Activated naive CD8-positive, alpha-beta T cell (primary cell): ENCODE results near the gene TNMD.
"Not testable (repeated sequence)": the region's sequence is repeated elsewhere in the genome, so short reads cannot be mapped to it uniquely, and the experiment has no call there.

Experiments
- H3K27ac Mint-ChIP-seq: one replicate; pipeline ENCODE4 v1.8.0; 2021; ENCODE audit warnings: mixed read lengths
- H3K27me3 Mint-ChIP-seq: one replicate; pipeline ENCODE4 v1.8.0; 2021; ENCODE audit warnings: mixed read lengths
- H3K36me3 Mint-ChIP-seq: one replicate; pipeline ENCODE4 v1.8.0; 2021; ENCODE audit warnings: mixed read lengths
- H3K4me1 Mint-ChIP-seq: one replicate; pipeline ENCODE4 v1.8.0; 2021; ENCODE audit warnings: low read depth, mixed read lengths
- H3K4me3 Mint-ChIP-seq: one replicate; pipeline ENCODE4 v1.8.0; 2021; ENCODE audit warnings: mild to moderate bottlenecking, mixed read lengths
- H3K9me3 Mint-ChIP-seq: one replicate; pipeline ENCODE4 v1.8.0; 2021; ENCODE audit warnings: low read depth, mixed read lengths

Gene TNMD

GRCh38 chrX:100584611-100585010 is at the start of gene TNMD:
Gene TNMD, plus strand, starts transcription at chrX:100584936. Its CDS starts 83 bp downstream, at chrX:100585019.
- Mint-ChIP-seq H3K27ac (no peak within 1 kb of the TSS), H3K9me3 (no peaks in the 10 kb centered on the region), H3K36me3 (no peaks in the 10 kb centered on the region), H3K4me1 (no peaks in the 10 kb centered on the region), H3K4me3 (no peak within 1 kb of the TSS), H3K27me3 (no peaks in the 10 kb centered on the region)

GRCh38 chrX:100565534-100565933 is 19.2 kb upstream of the TNMD start:
- not testable (repeated sequence) for H3K4me1 Mint-ChIP-seq, H3K27ac Mint-ChIP-seq, H3K36me3 Mint-ChIP-seq, H3K4me3 Mint-ChIP-seq, H3K27me3 Mint-ChIP-seq, H3K9me3 Mint-ChIP-seq

- Mint-ChIP-seq H3K27me3 (no peaks in the 10 kb centered on the region), H3K4me1 (no peaks in the 10 kb centered on the region), H3K4me3 (no peak overlapping the region), H3K27ac (no peak overlapping the region), H3K36me3 (no peaks in the 10 kb centered on the region), H3K9me3 (no peaks in the 10 kb centered on the region)
These were observed 2.0 kb downstream of the TNMD start for GRCh38 chrX:100586747-100587146.

- no peaks in the 10 kb centered on the region for H3K36me3 Mint-ChIP-seq
- H3K4me1 Mint-ChIP-seq: no peaks in the 10 kb centered on the region
- no peak overlapping the region for H3K27ac Mint-ChIP-seq
- H3K9me3 Mint-ChIP-seq: no peaks in the 10 kb centered on the region
- no peak overlapping the region for H3K4me3 Mint-ChIP-seq
- no peaks in the 10 kb centered on the region for H3K27me3 Mint-ChIP-seq
These were observed 3.1 kb downstream of the TNMD start for GRCh38 chrX:100587861-100588260.

GRCh38 chrX:100591256-100592051 is 6.7 kb downstream of the TNMD start:
- Mint-ChIP-seq H3K9me3 (no peaks in the 10 kb centered on the region), H3K36me3 (no peaks in the 10 kb centered on the region), H3K4me1 (no peaks in the 10 kb centered on the region), H3K27ac (no peak overlapping the region), H3K27me3 (no peaks in the 10 kb centered on the region), H3K4me3 (no peak overlapping the region)

GRCh38 chrX:100593126-100593525 is 8.4 kb downstream of the TNMD start:
- Mint-ChIP-seq H3K27me3 (no peaks in the 10 kb centered on the region), H3K4me1 (no peaks in the 10 kb centered on the region), H3K9me3 (no peaks in the 10 kb centered on the region), H3K27ac (no peak overlapping the region), H3K36me3 (no peaks in the 10 kb centered on the region), H3K4me3 (no peak overlapping the region)

GRCh38 chrX:100593581-100593980 is 8.8 kb downstream of the TNMD start:
- no peak overlapping the region for H3K4me3 Mint-ChIP-seq
- H3K9me3 Mint-ChIP-seq: no peaks in the 10 kb centered on the region

GRCh38 chrX:100596601-100597000 is 11.9 kb downstream of the TNMD start:
- H3K4me3 Mint-ChIP-seq: no peak overlapping the region
- no peaks in the 10 kb centered on the region for H3K27me3 Mint-ChIP-seq

More at GRCh38 chrX:100593581-100593980, 8.8 kb downstream of the TNMD start:
- Mint-ChIP-seq H3K36me3 (no peaks in the 10 kb centered on the region), H3K27ac (no peak overlapping the region), H3K27me3 (no peaks in the 10 kb centered on the region), H3K4me1 (no peaks in the 10 kb centered on the region)

GRCh38 chrX:100599456-100599855 is 14.7 kb downstream of the TNMD start:
- H3K27ac Mint-ChIP-seq: no peak overlapping the region
- H3K9me3 Mint-ChIP-seq: no peaks in the 10 kb centered on the region
- H3K4me3 Mint-ChIP-seq: no peak overlapping the region
- H3K36me3 Mint-ChIP-seq: no peaks in the 10 kb centered on the region
- H3K4me1 Mint-ChIP-seq: peaks cover 4% of the 10 kb centered on the region
- peaks cover 1% of the 10 kb centered on the region for H3K27me3 Mint-ChIP-seq

More at GRCh38 chrX:100596601-100597000, 11.9 kb downstream of the TNMD start:
- Mint-ChIP-seq H3K4me1 (peaks cover 4% of the 10 kb centered on the region), H3K9me3 (no peaks in the 10 kb centered on the region), H3K27ac (no peak overlapping the region), H3K36me3 (no peaks in the 10 kb centered on the region)

- H3K27ac Mint-ChIP-seq: no peak overlapping the region
- peaks cover 4% of the 10 kb centered on the region for H3K4me1 Mint-ChIP-seq
- H3K9me3 Mint-ChIP-seq: no peaks in the 10 kb centered on the region
- peaks cover 1% of the 10 kb centered on the region for H3K27me3 Mint-ChIP-seq
- H3K36me3 Mint-ChIP-seq: no peaks in the 10 kb centered on the region
- H3K4me3 Mint-ChIP-seq: no peak overlapping the region
These were observed 15.6 kb downstream of the TNMD start for GRCh38 chrX:100600340-100600739.

- peaks cover 1% of the 10 kb centered on the region for H3K27me3 Mint-ChIP-seq
- no peak overlapping the region for H3K4me3 Mint-ChIP-seq
- H3K27ac Mint-ChIP-seq: no peak overlapping the region
- H3K36me3 Mint-ChIP-seq: no peaks in the 10 kb centered on the region
- no peaks in the 10 kb centered on the region for H3K9me3 Mint-ChIP-seq
- H3K4me1 Mint-ChIP-seq: peaks cover 4% of the 10 kb centered on the region
These were observed 16.0 kb downstream of the TNMD start for GRCh38 chrX:100600758-100601157.

- no peaks in the 10 kb centered on the region for H3K9me3 Mint-ChIP-seq
- H3K27ac Mint-ChIP-seq: no peak overlapping the region
- H3K4me1 Mint-ChIP-seq: peaks cover 8% of the 10 kb centered on the region
- H3K27me3 Mint-ChIP-seq: peaks cover 1% of the 10 kb centered on the region
- no peaks in the 10 kb centered on the region for H3K36me3 Mint-ChIP-seq
- no peak overlapping the region for H3K4me3 Mint-ChIP-seq
These were observed 22.0 kb downstream of the TNMD start for GRCh38 chrX:100606753-100607152.

- peaks cover 8% of the 10 kb centered on the region for H3K4me1 Mint-ChIP-seq
- no peaks in the 10 kb centered on the region for H3K9me3 Mint-ChIP-seq
- no peaks in the 10 kb centered on the region for H3K27me3 Mint-ChIP-seq
- H3K36me3 Mint-ChIP-seq: no peaks in the 10 kb centered on the region
- H3K4me3 Mint-ChIP-seq: no peak overlapping the region
- H3K27ac Mint-ChIP-seq: no peak overlapping the region
These were observed 24.9 kb downstream of the TNMD start for GRCh38 chrX:100609591-100609990.

- Mint-ChIP-seq H3K36me3 (no peaks in the 10 kb centered on the region), H3K4me3 (no peak overlapping the region), H3K27me3 (peaks cover 2% of the 10 kb centered on the region), H3K9me3 (no peaks in the 10 kb centered on the region), H3K27ac (no peak overlapping the region), H3K4me1 (peaks cover 2% of the 10 kb centered on the region)
These were observed 27.2 kb downstream of the TNMD start for GRCh38 chrX:100611951-100612350.

- Mint-ChIP-seq H3K27me3 (peaks cover 2% of the 10 kb centered on the region), H3K9me3 (no peaks in the 10 kb centered on the region), H3K27ac (no peak overlapping the region), H3K4me3 (no peak overlapping the region), H3K36me3 (no peaks in the 10 kb centered on the region), H3K4me1 (no peaks in the 10 kb centered on the region)
These were observed 30.3 kb downstream of the TNMD start for GRCh38 chrX:100615005-100615404.

- Mint-ChIP-seq H3K27me3 (no peaks in the 10 kb centered on the region), H3K36me3 (no peaks in the 10 kb centered on the region), H3K4me3 (no peak overlapping the region), H3K27ac (no peak overlapping the region), H3K9me3 (no peaks in the 10 kb centered on the region), H3K4me1 (peaks cover 9% of the 10 kb centered on the region)
These were observed 38.3 kb downstream of the TNMD start for GRCh38 chrX:100623001-100623400.
